Middle frontal gyrus (tissue), 1 donor: ENCODE measurements around the gene MYOZ3.

ENCODE experiments used
- DNase-seq: peaks from one replicate; pipeline ENCODE4 v3.0.0-alpha.2; 2015; ENCODE audit warnings: low spot score; ENCODE audit errors: extremely low spot score

MYOZ3 gene, protein sequence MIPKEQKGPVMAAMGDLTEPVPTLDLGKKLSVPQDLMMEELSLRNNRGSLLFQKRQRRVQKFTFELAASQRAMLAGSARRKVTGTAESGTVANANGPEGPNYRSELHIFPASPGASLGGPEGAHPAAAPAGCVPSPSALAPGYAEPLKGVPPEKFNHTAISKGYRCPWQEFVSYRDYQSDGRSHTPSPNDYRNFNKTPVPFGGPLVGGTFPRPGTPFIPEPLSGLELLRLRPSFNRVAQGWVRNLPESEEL

DNA sequence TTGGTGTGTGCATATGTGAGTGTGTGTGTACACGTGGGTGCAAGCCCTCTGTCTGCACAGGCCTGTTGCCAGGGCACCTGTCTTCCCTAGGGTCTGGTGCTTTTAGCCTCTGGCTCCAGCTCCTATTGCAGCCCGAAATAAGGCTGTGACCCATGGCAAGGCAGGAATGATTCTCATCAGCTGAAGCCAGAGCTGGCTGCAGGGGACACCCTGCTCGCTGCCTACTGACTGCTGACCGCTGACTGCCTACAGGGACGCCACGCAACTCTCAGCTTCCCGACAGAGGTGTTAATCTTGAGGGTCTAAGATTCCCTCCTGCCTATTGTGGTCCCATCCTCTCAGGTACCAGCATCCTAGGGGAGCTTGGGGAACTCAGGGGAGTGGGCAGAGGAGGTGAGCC, at the start of gene MYOZ3:
MYOZ3 (plus strand) TSS at position 166 of the 400 bp plus-strand sequence. CDS start 1,691 bp downstream, outside the sequence.
- no peak for DNase-seq

DNA sequence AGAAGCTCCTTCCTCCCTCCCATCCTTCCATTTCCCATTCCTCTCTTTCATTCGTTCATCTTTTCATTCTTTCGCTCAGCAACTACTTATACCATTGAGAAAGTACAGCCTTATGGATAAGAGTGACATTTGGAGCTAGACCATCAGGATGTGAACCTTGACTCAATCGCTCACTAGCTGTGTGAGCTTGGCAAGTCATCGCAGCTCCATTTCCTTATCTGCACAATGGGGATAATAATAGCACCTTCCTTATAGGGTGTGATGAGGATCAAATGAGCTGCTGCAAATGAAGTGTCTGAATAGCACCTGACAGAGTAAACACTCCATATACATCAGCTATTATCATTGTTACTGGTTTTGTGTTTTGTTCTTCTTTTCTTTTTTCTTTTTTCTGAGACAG, 48.6 kb upstream of the MYOZ3 start:
- DNase-seq = no peak

DNA sequence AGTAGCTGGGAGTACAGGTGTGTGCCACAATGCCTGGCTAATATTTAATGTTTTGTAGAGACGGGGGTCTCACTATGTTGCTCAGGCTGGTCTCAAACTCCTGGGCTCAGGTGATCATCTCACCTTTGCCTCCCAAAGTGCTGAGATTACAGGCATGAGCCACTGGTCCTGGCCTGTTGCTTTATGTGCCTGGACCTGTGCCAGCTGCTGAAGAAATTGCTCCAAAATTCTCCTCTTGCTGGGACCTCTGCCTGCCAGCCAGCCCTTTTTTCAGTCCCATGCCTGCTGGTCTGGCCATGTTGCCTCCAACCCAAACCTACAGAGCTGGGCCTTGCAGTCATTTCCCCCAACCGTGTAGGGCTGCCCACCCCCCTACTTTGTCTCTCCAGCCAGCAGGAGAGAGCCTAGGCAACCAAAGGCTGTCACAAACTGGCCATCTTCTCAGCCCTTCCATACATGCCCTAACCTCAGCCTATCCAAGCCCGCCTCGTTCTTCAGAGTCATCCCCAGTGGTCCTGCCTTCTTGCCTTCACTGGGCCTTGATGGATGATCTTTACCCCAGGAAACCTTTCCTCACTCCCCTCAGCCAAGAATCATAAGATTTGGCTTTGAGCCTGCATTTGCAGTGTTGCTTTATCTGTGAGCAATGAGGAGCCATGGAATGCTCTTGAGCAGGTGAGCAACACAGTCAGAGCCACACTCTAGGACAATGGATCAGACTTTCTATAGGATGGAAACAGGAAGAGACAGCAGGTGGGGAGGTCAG, 48.0 kb upstream of the MYOZ3 start:
- no peak for DNase-seq

DNA sequence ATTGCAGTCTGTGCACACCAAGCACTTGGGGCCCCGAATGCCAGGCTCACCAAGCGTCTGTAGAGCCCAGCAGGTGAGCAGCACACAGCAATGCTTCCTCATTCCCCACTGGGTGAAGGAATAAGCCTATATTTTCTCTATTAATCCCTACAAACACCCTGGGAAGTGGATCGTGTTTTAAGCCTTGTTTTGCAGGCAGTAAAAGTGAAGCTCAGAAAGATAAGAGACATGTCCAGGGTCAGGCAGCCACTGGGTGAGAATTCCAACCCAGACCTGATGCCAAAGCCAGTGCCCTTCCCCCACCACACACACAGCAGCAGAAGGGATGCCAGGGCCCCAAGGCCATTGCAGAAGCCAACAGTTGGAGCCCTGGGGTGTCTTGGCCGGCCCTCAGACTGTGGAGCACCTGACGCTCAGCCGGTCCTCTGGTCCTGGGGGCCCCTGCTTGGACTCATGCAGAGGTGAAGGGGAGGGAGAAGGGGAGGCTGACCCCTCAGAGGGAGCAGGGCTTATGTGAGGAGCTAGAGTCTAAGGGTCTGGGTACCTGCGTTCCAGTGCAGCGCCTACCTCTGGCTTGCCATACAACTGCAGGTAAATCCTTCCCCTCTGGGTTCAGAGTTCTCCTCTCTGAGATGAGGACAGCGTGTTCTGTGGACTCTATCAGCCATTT, 46.9 kb upstream of the MYOZ3 start:
- no peak for DNase-seq

DNA sequence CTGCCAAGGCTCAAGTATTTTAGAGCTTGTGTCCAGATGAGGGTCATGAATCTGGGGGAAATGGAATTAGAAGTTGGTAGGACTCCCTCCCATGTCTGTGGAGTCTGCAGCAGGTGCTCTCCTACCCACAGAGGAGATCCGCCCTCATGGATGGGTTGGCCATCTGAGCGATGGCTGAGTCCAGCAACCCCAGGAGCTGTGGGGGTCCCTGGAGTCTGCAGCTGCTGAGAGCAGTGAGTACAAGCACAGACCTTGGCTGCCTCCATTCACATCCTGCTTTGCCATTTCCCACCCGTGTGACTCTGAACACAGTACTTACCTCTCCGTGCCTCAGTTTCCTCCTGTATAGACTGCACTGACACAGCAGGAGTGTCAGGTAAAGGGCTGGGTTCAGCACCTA, 46.4 kb upstream of the MYOZ3 start:
- no peak for DNase-seq

DNA sequence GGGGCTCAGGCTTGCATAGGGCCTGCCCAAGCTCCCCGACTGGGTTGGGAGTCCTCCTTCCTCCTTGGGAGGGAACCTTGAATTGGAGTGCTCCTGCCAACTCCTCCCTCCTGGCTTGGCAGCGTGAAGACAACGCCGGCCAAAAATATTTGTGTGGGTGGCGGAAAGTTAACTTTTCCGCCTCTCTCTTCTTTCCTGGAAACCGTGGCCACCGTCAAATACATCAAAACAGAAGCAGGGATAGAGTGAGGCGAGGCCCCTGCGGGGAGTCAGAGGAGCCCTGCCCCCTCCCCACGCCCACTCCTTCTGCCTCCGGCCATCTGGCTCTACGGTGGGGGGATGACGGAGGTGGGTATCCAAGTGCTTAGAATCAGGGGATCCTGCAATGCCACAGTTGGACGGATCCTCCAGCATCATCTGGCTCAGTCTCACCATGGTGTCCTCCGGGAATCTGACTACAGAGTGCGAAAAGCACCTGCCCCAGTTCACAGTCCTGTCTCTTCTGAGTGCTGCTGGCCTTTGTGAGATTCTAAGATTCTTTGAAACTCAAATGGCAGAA, 45.8 kb upstream of the MYOZ3 start:
- DNase-seq = no peak

DNA sequence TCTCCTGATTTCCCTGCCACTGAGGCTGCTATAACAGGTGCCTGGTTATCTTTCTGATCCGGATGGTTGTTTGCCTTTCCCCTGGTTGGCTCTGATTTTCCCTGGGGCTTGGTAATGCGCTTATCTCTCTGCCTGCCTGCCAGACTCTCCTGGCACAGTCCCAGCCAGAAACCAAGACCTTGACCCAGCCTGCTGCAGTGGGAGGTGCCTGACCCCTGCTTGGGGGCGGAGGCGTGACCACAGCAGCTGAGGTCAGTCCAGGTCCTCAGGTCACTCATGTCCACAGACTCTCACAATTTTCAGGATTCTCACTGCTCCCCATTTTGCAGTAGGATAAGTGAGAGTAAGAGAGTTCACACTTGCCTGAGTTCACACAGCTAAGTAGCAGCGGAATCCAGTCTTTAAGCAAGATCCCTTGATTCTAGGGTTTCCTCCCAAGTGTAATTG, 45.0 kb upstream of the MYOZ3 start:
- DNase-seq = no peak

DNA sequence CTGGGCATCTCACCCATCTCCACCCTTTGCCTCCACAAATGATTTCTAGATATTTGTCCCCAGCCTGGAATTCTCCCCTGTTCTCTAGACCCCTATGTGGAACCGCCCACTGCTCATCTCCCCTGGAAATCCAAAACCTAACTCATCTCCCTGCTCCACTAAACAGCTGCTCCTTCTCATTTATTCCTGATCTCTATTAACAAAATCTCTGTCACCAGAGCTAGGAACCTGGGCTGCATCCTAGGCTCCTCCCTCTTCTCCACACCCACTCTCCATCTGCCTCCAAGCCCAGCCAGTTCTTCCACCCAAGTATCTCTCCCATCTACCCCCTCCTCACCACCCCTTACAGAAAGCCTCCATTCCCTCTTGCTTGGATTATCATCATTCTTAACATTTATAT, 44.5 kb upstream of the MYOZ3 start:
- DNase-seq = no peak

DNA sequence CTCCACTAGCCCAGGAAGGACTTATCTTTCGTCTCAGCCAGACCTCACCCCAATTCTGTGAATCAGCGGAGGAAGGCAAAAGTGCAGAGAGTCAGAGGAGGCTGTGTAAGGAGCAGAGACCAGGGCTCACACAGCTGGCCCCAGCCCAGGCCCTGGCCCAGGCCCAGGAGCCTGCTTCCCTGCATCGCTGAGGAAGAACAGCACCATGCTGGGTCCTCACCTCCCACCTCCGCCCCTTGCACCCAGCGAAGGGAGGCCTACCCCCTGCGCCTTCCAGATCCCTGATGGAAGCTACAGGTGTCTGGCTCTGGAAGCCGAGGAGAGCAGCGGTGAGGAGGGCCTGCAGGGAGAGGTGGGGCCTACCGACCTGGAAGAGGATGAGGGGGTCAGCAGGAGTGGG, 42.9 kb upstream of the MYOZ3 start:
- DNase-seq = no peak

DNA sequence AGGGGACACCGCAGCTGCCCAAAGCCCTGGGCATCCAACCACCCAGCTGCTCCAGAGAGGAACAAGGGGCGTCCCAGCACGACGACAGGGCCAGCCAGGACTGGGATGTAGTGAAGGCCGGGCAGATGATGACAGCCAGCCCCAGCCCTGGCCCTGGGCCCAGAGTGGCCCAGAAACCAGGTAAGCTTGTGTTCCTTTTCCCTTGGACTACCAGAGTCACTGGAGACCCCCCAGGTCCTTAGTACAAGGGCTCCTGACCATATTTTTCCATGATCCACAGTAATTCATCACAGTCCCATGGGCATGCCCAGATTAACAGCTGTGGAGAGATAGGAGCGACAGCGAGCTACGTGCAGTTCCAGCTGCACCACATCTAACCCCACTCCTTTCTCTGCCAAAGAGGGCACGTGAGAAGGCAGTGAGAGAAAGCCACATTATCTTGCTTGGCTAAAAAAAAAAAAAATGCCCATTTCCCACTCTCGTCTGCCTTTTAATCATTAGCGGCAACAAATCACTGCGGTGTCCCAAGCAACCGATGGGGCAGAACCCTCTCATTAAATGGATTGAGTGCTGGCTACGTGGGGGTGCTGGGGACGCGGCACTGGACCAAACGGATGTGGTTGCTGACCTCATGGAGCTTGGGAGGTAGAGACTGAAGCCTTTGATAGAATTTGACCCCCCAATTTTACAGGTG, 42.3 kb upstream of the MYOZ3 start:
- no peak for DNase-seq

DNA sequence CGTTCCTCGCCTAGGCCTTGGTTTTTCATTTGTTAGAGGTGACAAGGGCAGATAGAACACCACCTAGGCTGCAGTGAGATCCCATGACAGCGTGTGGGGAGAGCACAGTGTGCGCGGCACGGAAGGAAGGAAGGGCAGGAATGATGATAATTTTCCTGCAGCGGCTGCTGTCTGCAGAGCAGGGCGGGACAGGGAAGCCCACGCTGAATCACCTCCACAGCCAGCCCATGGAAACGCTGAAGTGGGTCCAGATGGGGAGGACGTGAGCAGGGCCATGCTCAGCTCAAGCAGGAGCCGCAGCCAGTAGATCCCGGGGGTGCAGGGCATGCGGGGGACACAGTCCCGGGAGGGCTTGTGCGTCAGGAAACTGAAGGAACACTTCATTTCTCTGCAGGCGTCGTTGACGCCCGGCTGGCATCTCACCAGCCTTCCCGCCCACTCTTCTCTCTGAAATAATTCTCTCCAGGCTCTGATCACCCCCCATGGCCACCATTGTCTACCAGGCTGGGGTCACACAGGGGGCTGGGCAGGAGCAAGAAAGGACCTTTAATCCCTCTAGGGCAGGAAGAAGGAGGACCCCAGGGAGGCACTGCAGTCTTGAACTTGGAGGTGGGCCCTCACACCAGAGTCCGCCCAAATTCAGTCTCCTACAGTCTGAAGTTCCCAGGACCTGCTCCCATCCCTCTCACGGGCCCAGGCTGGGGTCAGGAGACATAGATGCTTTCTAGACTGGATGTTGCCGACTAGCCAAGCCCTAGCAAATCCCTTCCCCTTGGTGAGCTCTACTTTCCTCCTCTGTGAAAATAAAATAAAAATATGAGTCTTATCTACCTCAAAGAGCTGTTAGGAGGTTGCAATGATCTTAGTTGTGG, 41.5 kb upstream of the MYOZ3 start:
- no peak for DNase-seq

DNA sequence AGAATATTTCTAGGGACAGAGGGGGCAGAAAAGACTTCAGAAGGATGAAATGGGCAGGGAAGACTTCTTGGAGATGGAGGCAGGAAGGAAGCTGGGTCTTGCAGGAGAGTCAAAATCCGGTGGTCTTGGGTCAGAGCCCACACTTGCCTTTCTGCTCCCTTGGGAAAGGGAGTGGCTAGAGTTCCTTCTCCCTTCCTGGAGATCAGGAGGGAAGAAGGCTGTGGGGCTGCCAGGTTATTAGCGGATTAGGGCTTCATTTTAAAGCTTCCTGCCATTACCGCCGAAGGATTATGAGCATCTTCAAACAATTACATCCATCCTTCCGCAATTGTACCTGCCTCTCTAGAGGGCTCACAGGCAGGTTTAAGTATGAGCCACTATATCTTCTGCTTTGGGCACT, 39.8 kb upstream of the MYOZ3 start:
- DNase-seq = no peak

DNA sequence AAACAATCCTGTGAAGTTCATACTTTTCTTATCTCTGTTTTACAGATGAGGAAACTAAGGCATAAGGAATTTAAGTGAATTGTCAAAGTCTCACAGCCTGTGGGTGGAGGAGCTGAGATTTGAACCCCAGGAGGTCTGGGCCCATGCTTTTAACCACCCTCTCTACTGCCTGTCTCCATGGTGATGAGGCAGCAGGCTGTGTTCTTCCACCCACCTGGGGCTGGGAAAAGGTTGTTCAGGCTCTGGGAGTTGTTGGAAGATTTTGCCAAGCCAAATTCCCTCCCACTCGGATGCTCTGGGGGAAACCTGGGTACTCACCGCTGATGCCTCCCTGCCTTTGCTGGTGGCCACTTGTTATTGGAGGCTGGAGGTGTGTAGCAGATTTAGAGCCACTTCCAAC, 38.9 kb upstream of the MYOZ3 start:
- no peak for DNase-seq

DNA sequence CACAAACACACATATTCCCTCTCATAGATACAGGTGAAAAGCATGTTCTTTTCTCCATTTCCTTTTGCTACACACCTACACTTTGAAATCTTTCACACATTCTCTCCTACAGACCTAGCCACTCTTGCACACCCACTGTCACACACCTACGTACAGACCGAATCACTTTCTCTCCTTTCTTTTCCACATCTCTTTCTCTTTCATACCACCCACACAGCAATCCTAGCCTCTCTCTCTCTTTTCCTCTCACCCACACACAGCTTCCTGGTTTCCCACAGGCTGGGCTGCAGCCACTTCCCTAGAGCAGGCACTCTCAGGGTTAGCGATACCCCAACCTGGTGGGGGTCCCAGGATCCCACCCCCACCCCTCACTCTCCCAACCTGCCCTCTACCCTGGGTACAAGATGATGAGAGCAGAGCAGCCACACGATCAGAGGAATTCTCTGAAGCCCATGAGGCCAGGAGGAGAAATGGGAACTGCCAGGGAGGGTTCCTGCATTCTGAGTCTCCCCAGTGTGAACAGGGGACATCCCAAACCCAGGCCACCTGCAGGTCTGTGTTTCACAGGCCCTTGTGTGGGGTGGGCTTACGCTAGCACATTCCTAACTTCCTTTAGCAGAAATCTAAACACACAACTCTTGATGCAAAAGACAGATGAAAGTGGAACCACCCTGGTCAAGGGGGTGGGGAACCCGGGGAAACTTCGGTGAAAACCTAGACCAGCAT, 37.7 kb upstream of the MYOZ3 start:
- DNase-seq = no peak

DNA sequence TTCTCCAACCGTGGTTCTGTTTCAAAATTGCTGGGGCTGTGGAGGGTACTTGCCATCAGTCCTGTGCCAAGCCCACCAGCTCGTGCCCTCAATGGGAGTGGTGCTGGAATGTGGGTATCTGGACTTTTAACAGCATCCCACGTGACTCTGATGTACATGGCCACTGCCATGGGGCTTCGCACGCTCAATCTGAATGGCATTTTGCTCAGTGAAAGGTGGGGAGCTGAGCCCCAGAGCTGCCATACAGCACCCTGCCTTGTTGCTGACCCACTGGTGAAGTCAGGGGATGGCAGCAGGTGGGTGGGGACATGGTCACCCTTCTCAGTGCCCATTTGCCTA, 37.2 kb upstream of the MYOZ3 start:
- no peak for DNase-seq

DNA sequence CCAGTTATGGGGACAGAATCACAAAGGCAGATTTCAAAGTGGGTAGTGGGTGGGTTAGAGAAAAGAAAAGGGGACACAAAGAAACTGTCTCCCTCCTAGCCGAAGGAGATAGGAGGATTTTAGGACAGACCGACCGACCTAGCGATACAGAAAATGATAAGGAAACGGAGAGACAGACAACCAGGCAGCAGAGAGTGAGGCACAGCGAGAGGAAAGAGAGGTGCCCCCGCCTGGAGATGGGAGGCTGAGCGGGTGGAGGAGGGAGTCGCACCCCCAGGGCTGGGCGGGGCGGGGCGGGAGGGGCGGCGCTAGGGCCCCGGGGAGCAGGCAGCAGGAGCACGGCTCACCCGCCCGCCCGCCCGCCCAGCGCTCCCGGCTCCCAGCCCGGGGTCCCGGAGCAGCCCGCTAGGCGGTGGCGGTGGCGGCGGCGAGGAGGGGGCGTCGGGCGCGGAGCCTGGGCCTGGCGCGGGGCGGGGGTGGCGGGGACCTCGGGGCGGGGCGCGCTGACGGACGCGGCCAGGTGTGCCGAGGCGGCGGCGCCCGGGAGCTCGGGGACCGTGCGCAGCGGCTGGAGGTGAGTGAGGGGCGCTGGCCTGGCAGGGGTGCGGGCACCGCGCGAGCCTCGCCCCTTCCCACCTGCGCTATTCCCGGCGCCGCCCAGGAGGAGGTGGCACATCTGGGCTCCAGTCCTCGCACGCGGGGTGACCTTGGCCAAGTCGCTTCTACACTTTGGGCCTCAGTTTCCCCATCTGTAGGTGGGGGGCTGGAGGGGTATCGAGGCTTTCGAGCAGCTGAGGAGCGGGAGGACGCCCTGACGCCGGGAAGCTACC, 36.5 kb upstream of the MYOZ3 start:
- no peak for DNase-seq

DNA sequence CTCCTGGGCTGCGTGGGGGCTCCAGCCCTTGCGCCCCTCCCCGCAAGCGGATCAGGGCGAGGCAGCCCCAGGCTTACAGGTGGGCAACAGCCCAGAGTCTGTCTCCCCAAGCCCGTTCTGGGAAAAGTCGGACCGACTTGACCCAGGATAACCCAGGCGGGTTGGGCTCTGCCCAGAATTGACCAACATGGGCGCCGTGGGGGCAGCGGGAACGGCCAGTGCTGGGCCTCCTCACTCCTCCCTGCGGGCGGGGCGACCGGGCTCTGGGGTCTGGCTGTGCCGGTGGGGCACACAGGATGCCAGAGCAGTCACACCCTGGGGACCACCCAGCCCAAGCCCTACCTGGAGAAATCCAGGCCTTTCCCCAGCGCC, 35.9 kb upstream of the MYOZ3 start:
- DNase-seq = no peak

DNA sequence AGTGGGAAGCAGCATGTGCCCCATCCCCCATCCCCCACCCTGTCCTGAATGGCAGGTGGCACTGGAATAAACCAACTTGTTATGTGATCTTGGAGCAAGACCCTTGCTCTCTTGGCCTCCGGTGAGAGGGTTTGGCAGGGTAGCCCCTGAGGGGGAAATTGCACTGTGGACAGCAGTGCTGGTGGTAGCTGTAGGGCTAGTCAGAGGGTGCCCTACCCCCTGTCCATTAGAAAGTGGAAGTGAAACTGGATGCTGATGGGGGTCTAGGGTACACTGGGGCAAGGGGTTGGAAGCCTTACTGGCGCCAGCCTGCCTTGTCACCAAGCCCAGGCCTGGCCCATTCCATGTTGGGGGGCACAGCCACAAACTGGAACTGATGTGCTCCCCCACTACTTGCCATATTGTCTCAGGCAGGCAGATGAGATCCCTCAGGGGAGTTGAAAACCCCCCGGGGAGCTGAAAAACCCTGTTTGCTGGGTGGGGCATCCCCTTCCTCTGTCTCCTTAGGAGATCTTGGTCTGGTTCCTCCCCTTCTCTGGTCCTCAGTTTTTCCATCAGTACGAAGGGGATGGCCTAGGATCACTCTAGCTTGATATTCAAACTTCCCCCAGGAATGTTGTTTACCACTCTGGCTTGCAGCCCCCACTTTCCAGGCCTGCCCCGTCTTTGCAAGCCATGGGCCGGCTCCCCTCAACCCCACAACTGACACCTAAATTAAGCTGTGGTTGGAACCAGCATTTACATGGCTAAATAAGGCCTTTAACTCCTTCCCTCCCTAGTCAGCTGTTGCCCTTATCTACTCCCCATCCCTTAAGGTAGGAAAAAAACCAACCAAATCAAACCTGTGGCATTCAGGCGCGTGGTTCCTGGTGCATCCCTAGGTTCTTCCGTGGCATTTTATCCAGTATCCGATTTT, 35.0 kb upstream of the MYOZ3 start:
- no peak for DNase-seq
